Lung (tissue), 12 donors: ENCODE results near the gene OTULIN. TPM values are rescaled to one million over a fixed set of nuclear protein-coding genes. Genes with fewer than 3 reads are reported as not detected.

Experiments used
- ATAC-seq: fragments of 200-7000 bp; cut with Tn5 transposase; one replicate; pipeline ENCODE4 v1.9.1; 2020; ENCODE audit warnings: moderate number of reproducible peaks; ENCODE audit not compliant: insufficient read depth, low FRiP score
- DNase-seq, 3 donors: peaks; one replicate each; pipeline ENCODE4 v3.0.0-alpha.2; 2013 to 2017
- H3K27ac ChIP-seq, 2 donors: one replicate each; pipeline ENCODE4 v1.5.1; 2013; ENCODE audit warnings: mild to moderate bottlenecking in 2 of 2, moderate library complexity in 2 of 2, control low read depth in 1 of 2, inconsistent platforms in 1 of 2, low read depth in 1 of 2, low read length in 1 of 2
- H3K27me3 ChIP-seq, 3 donors: one replicate each; pipeline ENCODE4 v1.5.1; 2013; ENCODE audit warnings: low read length in 2 of 3; ENCODE audit not compliant: control insufficient read depth in 3 of 3, insufficient read depth in 3 of 3
- H3K36me3 ChIP-seq, 4 donors: one replicate each; pipeline ENCODE4 v1.5.1; 2013; ENCODE audit warnings: low read length in 4 of 4, mild to moderate bottlenecking in 1 of 4, moderate library complexity in 1 of 4; ENCODE audit not compliant: control insufficient read depth in 4 of 4, insufficient read depth in 4 of 4
- H3K4me1 ChIP-seq, 5 donors: one replicate each; pipeline ENCODE4 v1.5.1; 2013; ENCODE audit warnings: low read length in 5 of 5, mild to moderate bottlenecking in 2 of 5, moderate library complexity in 1 of 5; ENCODE audit not compliant: control insufficient read depth in 5 of 5, insufficient read depth in 5 of 5
- H3K4me3 ChIP-seq: one replicate; pipeline ENCODE4 v1.5.1; 2013; ENCODE audit warnings: mild to moderate bottlenecking, control low read depth, moderate library complexity
- H3K9ac ChIP-seq, 2 donors: one replicate each; pipeline ENCODE4 v1.5.1; 2013; ENCODE audit warnings: low read length in 2 of 2, control low read depth in 1 of 2; ENCODE audit not compliant: insufficient read depth in 1 of 2
- H3K9me3 ChIP-seq, 4 donors: one replicate each; pipeline ENCODE4 v1.5.1; 2013; ENCODE audit warnings: low read length in 3 of 4, mild to moderate bottlenecking in 1 of 4, moderate library complexity in 1 of 4; ENCODE audit not compliant: control insufficient read depth in 4 of 4, insufficient read depth in 3 of 4
- CTCF ChIP-seq: IDR thresholded peaks from 2 replicates; pipeline ENCODE4 v1.5.1; 2012; ENCODE audit warnings: mild to moderate bottlenecking; ENCODE audit errors: control extremely low read depth, extremely low read depth
- WGBS, 2 donors: extraction: QIAGEN DNeasy Blood & Tissue Kit; methylation state at CpG; one replicate each; pipeline ENCODE4 v1.1.7; 2013; 5-methylcytosine and 5-hydroxymethylcytosine counted together
- polyA plus RNA-seq, 2 donors: library from polyadenylated mRNA; stranded (reverse); fragments of 200-250 nt; gene quantifications; one replicate each; pipeline ENCODE4 v1.2.1, GENCODE V29; 2013
- total RNA-seq, 2 donors: library from RNA; depleted of rRNA in 1 of 2; stranded (reverse); fragments of >200 nt in 1 of 2; gene quantifications; one replicate each; pipeline ENCODE4 v1.2.1, GENCODE V29; 2014 to 2021
- donor health status: control.
- donor health status: control.
- donor health status: Bipolar disorder and iron deficiency.
- donor health status: healthy.
- donor health status: DM: yes; HTN: yes; CAD: no.

Gene OTULIN
- total and polyA plus RNA-seq, 4 donors = 7.5 to 35.6 (median 21.9) TPM

DNA sequence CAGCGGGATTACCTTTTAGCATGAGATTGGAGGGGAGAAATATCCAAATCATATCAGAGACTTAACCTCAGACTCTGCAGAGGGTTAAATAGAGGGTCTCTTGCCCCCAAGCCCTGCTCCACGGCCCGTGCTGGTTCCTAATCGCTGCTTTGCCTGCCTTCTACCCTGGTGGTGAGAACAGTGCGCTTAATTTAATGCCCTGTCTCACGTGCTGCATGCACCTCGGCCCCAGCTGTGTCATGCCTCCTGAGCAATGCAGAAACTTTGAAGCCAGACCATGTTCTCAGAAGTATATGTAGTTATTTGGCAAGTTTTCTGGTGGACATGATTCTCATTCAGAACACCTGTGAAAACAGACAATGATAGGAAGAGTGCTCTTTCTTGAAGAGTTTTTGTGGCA is 1.4 kb downstream of the OTULIN start:
- Histone ChIP-seq H3K4me1 (peaks cover 6 to 25% (median 9%) of the 10 kb centered on the region in 5 donors), H3K9ac (peak overlapping the region in 1 of 2 donors; percentile 56)

DNA sequence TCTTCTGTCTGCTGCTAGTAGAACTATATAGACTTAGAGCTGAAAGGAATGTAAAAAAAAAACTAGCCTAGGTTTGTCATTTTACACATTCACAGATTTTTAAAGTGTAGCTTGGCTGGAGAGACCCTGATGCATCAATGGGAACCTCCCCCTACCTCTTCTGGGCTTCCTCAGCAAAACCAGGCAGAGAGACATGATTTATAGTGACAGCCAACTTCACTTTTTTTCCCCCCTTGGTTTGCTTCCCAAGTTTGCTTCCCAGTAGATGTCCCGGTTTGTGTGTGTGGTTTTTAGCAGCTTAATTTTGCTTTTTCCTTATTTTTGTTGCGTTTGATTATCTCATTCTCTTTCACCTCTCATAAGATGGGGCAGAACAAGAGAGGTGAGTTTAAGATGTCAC is 1.8 kb downstream of the OTULIN start:
- H3K27ac ChIP-seq = no peak overlapping the region
- TF ChIP-seq CTCF = no peak
- H3K9me3 ChIP-seq = no peaks in the 10 kb centered on the region
- ATAC-seq (no peak), DNase-seq (no peak)
- H3K4me1 ChIP-seq = peaks cover 7 to 25% (median 10%) of the 10 kb centered on the region in 5 donors
- no peak overlapping the region for H3K9ac ChIP-seq
- H3K36me3 ChIP-seq = peaks cover 0 to 2% (median 0%) of the 10 kb centered on the region in 4 donors
- WGBS, 2 donors = 47 to 58% methylated on average over 2 of the region's 2 CpGs
- H3K27me3 ChIP-seq = no peaks in the 10 kb centered on the region
- H3K4me3 ChIP-seq = no peak overlapping the region

More for the DNA sequence above, 1.4 kb downstream of the OTULIN start:
- Histone ChIP-seq H3K27ac (peak overlapping the region in 1 of 2 donors; percentile 97), H3K36me3 (peaks cover 0 to 2% (median 0%) of the 10 kb centered on the region in 4 donors), H3K4me3 (no peak overlapping the region), H3K27me3 (no peaks in the 10 kb centered on the region), H3K9me3 (no peaks in the 10 kb centered on the region)
- TF ChIP-seq CTCF = no peak
- DNase-seq = no peak
- no peak for ATAC-seq
- WGBS, 2 donors = 24 to 38% methylated on average over 7 of the region's 7 CpGs

DNA sequence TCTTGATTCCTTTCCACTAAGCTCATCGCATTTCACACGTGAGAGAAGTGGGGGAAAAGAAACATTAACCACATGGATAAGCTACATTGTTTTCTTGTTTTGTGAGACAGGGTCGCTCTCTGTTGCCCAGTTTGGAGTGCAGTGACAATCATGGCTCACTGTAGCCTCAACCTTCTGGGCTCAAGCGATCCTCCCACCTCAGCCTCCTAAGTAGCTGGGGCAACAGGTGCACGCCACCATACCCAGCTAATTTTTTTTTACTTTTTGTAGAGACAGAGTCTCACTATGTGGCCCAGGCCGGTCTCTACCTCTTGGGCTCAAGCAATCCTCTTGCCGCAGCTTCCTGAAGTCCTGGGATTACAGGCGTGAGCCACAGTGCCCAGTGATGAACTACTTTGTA is 2.8 kb downstream of the OTULIN start:
- H3K9me3 ChIP-seq = no peaks in the 10 kb centered on the region
- H3K9ac ChIP-seq = no peak overlapping the region
- DNase-seq = no peak
- no peak overlapping the region for H3K27ac ChIP-seq
- TF ChIP-seq CTCF = no peak
- H3K27me3 ChIP-seq = no peaks in the 10 kb centered on the region
- no peak for ATAC-seq
- no peaks in the 10 kb centered on the region for H3K36me3 ChIP-seq
- 81 to 85% methylated on average over 8 of the region's 8 CpGs for WGBS, 2 donors
- H3K4me3 ChIP-seq = no peak overlapping the region
- peaks cover 7 to 30% (median 13%) of the 10 kb centered on the region in 5 donors for H3K4me1 ChIP-seq

- Histone ChIP-seq H3K27ac (no peak overlapping the region), H3K9me3 (no peaks in the 10 kb centered on the region), H3K36me3 (no peaks in the 10 kb centered on the region), H3K4me1 (peaks cover 11 to 32% (median 17%) of the 10 kb centered on the region in 5 donors), H3K9ac (no peak overlapping the region), H3K4me3 (no peak overlapping the region), H3K27me3 (no peaks in the 10 kb centered on the region)
- ATAC-seq (no peak), DNase-seq (no peak)
- whole genome bisulfite sequencing, 2 donors = 85 to 95% methylated on average over 1 of the region's 1 CpG
- TF ChIP-seq CTCF = no peak
Measured at GRCh38 chr5:14667770-14668169, 3.3 kb downstream of the OTULIN start.
